ENCODE results near the gene CAMK2A.

DNA sequence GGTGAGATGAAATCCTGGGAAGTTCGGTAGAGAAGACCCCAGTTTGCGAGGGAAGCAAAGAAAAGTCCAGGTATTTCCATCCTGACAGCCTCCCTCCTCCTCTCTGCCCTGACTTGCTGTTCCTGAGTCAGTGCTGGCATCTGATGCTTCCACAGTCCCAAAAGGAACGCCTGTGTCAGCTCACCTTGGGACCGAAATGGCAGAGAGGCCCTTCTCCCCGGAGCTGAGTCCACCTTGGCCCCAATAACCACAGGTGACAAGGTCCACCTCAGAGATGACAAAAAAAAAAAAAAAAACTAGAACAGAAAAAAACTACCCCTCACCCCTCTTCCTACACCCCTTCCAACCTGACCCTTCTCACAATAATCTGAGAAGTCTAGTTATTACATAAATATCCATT lies 68.1 kb downstream of the CAMK2A start:
- no peak for TF ChIP-seq POLR2A (IDR thresholded peaks at IDR 0.05)
- no peak for TF ChIP-seq CTCF (IDR thresholded peaks at IDR 0.05 in 8 of 11, conservative IDR thresholded peaks at IDR 0.05 in 3 of 11)

Measured in spleen (tissue), 7 donors.